GM19238 (cell line): Measurements from ENCODE around the gene SHISA2.

Experiments
- DNase-seq: peaks from one replicate; pipeline ENCODE4 v3.0.0; 2011; ENCODE audit warnings: low spot score; ENCODE audit not compliant: insufficient read length

Gene SHISA2

DNA sequence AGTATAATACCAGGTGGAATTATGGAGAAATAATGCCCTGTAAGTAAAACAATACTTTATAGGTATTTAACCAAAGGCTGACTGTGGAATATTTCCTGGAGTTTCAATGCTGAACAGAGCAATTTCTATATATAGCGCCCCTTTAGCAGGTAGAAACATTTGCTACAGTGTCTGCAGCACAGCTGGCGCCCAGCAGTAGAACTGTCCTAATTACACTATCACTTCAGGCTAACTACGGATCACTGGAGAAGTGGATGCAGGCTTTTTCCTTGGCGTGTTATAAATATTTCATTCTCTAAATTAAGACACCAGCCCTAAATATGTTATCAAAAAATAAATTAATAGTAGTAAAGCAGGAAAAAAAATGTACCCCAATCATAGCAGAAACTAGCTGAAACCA is 3.1 kb downstream of the SHISA2 start:
- no peak for DNase-seq

DNA sequence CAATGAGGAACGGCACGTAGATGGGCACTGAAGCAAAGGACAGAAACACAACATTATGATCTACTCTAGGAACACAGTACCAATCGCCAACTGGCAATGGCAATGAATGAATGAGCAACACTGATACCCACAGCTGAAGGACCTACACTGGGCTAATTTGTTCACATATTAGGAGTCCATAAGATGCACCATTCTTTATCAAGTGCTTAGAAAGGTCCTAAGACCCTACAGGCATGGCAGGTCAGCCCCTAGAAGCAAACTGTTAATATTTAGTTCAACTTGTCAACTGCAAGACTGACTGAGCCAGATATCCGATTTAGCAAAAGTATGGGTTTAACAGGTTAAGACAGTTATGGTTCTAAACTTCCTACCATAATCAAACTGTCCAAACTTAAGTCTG is 4.8 kb downstream of the SHISA2 start:
- no peak for DNase-seq

DNA sequence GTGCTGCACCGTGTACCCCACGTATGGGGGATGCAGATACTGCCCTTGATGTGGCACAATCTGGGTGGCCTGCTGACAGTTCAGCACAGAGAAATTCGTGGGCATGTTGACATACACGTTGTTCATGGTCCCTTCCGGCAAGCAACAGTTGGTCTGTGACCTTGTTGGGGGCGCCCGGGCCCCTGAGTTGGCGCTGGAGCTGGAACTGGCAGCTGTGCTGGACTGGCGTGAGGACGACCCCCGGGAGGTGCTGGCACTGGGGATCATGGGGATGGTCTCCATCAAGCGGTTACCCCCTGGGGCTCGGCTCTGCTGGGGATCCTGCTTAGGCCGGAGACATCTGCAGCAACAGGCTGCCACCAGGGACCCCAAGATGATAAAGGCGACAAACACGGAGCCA is 5.2 kb downstream of the SHISA2 start:
- no peak for DNase-seq

- no peak for DNase-seq
Measured at GRCh38 chr13:26045142-26045541, 6.7 kb downstream of the SHISA2 start.

- no peak for DNase-seq
Measured at GRCh38 chr13:26042785-26043184, 9.0 kb downstream of the SHISA2 start.

GRCh38 chr13:26041444-26041843 is 10.4 kb downstream of the SHISA2 start:
- no peak for DNase-seq

DNA sequence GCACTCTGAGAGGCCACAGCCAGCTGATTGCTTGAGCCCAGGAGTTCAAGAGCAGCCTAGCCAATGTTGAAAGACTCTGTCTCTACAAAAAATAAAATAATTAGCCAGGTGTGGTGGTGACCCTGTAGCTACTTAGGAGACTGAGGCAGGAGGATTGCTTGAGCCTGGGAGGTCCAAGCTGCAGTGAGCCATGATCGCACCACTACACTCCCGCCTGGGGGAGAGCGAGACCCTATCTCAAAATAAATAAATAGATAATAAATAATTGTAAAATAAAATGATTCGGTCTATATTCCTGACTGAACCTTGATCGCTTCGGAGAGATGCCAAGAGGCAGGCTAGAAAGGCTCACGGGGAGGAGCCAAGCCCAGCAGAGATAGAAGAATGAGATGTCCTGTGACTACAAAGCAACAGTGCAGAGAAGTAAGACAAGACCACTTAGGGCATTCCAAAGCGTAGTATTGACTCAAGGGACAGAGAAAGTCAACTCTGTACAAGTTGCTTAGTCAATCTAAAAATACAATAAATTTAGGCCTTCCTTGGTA is 12.8 kb downstream of the SHISA2 start:
- no peak for DNase-seq

GRCh38 chr13:26037302-26037701 is 14.5 kb downstream of the SHISA2 start:
- DNase-seq: no peak

DNA sequence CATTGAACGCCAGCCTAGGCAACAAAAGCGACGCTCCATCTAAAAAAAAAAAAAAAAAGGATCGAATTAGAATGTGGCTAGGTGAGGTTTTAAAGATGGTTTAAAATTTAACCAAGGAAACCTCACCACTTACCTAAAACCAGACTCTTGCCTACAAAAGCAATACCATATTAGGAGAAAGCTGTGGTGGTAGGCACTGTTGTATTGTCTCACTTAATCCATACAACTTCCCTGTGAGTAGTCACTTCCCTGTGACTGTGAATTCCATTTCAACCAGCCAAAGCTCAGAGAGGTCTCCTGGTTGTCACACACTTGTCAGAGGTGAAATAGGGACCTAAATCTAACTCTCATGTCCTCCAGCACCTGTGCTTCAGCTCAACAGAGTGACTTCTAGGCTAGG is 15.4 kb downstream of the SHISA2 start:
- DNase-seq: no peak

- no peak for DNase-seq
Measured at GRCh38 chr13:26034018-26034417, 17.8 kb downstream of the SHISA2 start.

- no peak for DNase-seq
Measured at GRCh38 chr13:26030331-26030730, 21.5 kb downstream of the SHISA2 start.

- no peak for DNase-seq
Measured at GRCh38 chr13:26029581-26030136, 22.2 kb downstream of the SHISA2 start.

DNA sequence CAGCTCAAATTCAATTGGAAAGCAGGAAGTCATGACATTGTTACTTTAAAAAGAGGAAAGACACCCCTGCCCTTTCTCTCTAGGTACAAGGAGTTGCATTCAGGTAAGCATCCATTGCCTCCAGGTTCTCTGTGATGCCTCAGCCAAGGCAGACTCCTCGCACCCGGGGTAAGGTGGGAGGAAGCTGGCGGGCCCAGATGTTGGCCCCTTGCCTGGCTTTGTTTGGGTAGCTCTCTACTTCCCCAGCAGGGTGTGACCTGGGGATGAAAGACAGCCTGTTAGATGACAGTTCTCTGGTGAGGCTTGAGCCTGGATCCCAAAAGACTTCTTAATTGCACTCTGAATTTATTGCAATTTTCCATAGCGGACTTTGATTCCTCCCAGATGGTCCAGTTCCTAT is 25.6 kb downstream of the SHISA2 start:
- no peak for DNase-seq

- DNase-seq: no peak
Measured at GRCh38 chr13:26025771-26026170, 26.0 kb downstream of the SHISA2 start.

- no peak for DNase-seq
Measured at GRCh38 chr13:26025196-26025595, 26.6 kb downstream of the SHISA2 start.

GRCh38 chr13:26024558-26024957 is 27.3 kb downstream of the SHISA2 start:
- DNase-seq: no peak

DNA sequence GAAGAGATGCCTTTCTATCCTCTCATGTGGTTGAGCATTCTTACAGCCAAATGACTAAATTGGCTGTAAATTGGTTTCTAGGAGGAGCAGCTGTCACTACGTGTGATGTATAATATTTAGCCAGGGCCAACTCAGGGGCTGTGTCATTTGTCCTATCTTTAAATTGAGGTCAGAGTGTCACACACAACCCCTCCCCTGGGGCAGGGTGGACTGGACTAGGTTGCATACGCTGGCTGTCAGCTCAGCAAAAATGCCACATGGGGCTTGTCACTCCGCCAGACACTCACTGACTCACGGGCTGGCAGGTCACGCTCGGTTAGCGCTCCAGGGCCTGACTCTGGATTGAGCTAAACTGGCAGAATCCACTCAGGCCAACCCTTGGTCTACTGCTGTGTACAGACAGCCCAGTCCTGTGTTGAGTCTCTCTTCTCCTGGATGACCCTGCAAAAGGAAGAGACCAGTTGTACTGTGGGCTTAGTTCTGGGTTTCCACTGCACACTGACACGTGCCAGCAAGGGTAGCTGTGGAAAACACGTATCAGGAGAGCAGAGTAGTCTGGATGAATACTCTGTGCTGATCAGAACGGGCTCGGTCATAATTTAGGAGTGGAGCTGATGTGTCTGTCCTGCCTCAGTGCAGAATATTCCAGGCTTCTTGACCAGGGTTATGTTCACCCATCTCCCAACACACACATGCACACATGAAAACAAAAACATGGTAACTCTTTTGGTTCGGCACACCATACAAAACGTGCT is 29.1 kb downstream of the SHISA2 start:
- no peak for DNase-seq

DNA sequence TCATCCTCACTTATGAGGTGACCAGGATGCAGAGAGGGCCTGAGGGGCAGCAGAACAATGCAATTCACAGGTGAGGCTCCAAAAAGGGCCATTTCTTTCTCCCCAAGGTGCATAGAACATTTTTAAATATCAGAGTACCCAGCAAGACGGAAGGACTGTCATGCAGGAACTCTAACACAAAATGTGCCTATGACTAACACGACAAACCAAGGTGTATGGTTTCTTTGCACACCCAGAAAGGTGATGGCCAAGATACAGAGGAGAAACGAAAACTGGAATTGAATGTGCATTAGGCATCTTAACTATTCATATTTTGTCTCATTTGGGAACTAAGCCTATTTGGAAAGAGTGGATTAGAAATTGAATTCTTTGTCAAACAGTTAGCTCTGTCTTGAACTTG is 29.9 kb downstream of the SHISA2 start:
- DNase-seq: no peak

- no peak for DNase-seq
Measured at GRCh38 chr13:26021516-26021915, 30.3 kb downstream of the SHISA2 start.

DNA sequence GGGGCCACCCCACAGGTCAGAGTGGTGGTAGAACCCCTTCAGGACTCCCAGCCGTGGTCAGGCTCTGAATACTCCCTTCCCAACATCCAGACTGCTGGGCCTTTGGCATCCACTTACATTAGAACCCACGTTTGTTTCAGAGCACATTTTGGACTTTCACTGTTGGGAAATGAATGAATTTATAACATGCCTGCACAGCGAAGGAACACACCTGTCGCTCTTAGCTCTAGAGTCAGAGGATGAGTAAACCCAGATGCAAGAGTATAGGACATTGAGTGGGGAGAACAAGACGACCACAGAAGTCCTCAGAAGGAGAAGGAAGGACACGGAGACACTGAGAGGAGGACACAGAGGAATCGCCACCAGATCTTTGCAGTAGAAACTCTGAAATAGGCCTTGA is 30.9 kb downstream of the SHISA2 start:
- DNase-seq: no peak

GRCh38 chr13:26019881-26020870 is 31.6 kb downstream of the SHISA2 start:
- DNase-seq: no peak

- DNase-seq: no peak
Measured at GRCh38 chr13:26019251-26019650, 32.6 kb downstream of the SHISA2 start.
